PC-3 (cell line): ENCODE data around the gene ECE1.

Source experiments
- EZH2 ChIP-seq: fragments of 300-600 bp; sonication (generic); IDR thresholded peaks from one replicate; pipeline ENCODE4 v1.6.1; 2017; ENCODE audit warnings: antibody characterized with exemption, mild to moderate bottlenecking, low read length; ENCODE audit not compliant: unreplicated experiment
- TF ChIP-seq, protein P1 (sequence below): fragments of 300-600 bp; sonication (generic); conservative IDR thresholded peaks from 2 replicates; pipeline ENCODE4 v1.5.1; 2017; ENCODE audit warnings: antibody characterized with exemption, low read depth, mild to moderate bottlenecking, low read length

DNA sequence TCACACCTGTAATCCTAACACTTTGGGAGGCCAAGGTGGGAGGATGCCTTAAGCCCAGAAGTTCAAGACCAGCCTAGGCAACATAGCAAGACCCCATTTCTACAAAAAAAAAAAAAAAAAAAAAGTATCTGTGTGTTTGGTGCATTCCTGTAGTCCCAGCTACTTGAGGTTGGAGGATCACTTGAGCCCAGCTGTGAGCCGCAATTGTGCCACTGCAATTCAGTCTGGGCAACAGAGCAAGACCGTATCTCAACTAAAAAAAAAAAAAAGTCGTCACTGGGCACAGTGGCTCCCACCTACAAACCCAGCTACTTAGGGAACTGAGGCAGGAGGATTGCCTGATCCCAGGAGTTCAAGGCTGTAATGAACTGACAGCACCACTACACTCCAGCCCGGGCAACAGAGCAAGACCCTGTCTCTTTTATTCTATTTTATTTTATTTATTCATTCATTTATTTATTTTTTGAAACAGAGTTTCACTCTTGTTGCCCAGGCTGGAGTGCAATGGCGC is 105.0 kb downstream of the ECE1 start:
- TF ChIP-seq, protein P1, sequence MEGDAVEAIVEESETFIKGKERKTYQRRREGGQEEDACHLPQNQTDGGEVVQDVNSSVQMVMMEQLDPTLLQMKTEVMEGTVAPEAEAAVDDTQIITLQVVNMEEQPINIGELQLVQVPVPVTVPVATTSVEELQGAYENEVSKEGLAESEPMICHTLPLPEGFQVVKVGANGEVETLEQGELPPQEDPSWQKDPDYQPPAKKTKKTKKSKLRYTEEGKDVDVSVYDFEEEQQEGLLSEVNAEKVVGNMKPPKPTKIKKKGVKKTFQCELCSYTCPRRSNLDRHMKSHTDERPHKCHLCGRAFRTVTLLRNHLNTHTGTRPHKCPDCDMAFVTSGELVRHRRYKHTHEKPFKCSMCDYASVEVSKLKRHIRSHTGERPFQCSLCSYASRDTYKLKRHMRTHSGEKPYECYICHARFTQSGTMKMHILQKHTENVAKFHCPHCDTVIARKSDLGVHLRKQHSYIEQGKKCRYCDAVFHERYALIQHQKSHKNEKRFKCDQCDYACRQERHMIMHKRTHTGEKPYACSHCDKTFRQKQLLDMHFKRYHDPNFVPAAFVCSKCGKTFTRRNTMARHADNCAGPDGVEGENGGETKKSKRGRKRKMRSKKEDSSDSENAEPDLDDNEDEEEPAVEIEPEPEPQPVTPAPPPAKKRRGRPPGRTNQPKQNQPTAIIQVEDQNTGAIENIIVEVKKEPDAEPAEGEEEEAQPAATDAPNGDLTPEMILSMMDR, result no peak
- TF ChIP-seq EZH2, result no peak
